Ovary (tissue), 3 donors: Measurements from ENCODE around the gene LITAF.

ENCODE experiments used
- POLR2A ChIP-seq: fragments of 450-650 bp; IDR thresholded peaks from one replicate; pipeline ENCODE4 v1.6.1; 2017; ENCODE audit warnings: antibody characterized with exemption, mild to moderate bottlenecking, moderate library complexity
- TF ChIP-seq, protein P1 (sequence below), 3 donors: fragments of 450-650 bp in 2 of 3; fragments of 200-600 bp in 1 of 3; IDR thresholded peaks; one replicate each; pipeline versions ENCODE4 v1.5.1 to v1.8.0; 2016 to 2022; ENCODE audit warnings: antibody characterized with exemption in 3 of 3, mild to moderate bottlenecking in 1 of 3
- donor health status: DM: no; HTN: no; CAD: no.

DNA sequence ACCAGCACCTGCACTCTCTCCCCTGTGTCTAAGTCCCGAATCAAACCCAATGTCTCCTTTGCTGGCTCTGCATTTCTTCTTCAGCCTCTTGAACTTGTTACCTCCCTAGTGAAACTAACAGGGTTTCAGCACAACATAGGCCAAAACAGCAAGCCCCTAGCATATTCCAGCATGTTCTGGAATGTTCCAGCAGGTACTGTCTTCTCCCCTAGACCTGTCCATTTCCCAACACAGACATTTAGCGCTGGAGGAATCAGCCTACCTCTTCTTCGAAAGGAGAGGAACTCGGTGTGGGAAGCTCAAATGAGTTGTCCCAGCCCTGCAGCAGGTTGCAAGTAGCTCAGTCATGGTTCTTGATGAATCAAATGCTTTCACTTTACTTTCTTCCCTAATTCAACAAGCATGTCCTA, 47.1 kb downstream of the LITAF start:
- TF ChIP-seq, protein P1, sequence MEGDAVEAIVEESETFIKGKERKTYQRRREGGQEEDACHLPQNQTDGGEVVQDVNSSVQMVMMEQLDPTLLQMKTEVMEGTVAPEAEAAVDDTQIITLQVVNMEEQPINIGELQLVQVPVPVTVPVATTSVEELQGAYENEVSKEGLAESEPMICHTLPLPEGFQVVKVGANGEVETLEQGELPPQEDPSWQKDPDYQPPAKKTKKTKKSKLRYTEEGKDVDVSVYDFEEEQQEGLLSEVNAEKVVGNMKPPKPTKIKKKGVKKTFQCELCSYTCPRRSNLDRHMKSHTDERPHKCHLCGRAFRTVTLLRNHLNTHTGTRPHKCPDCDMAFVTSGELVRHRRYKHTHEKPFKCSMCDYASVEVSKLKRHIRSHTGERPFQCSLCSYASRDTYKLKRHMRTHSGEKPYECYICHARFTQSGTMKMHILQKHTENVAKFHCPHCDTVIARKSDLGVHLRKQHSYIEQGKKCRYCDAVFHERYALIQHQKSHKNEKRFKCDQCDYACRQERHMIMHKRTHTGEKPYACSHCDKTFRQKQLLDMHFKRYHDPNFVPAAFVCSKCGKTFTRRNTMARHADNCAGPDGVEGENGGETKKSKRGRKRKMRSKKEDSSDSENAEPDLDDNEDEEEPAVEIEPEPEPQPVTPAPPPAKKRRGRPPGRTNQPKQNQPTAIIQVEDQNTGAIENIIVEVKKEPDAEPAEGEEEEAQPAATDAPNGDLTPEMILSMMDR (IDR thresholded peaks at IDR 0.05), result no peak
- no peak for TF ChIP-seq POLR2A
